Activated naive CD4-positive, alpha-beta T cell treated with anti-CD3 and anti-CD28 coated beads, Interleukin-2, amount 10 ng/mL, durations not matched to agents 7 days and 5 days (primary cell): ENCODE results near the gene XPO6.

Experiments used
- CTCF ChIA-PET: fragments of 350-600 bp; sonication (Branson Sonifier 250); formaldehyde crosslinking; loops from one replicate; lab custom pipeline; 2021; ENCODE audit warnings: antibody characterized with exemption; lab: Charles Lee
- DNase-seq: peaks from one replicate; pipeline ENCODE4 v3.0.0-alpha.2; 2020
- H3K27ac Mint-ChIP-seq: one replicate; pipeline ENCODE4 v1.8.0; 2021; ENCODE audit warnings: mild to moderate bottlenecking, moderate library complexity, mixed read lengths
- H3K27me3 Mint-ChIP-seq: one replicate; pipeline ENCODE4 v1.8.0; 2021; ENCODE audit warnings: mild to moderate bottlenecking, mixed read lengths
- H3K36me3 Mint-ChIP-seq: one replicate; pipeline ENCODE4 v1.8.0; 2021; ENCODE audit warnings: mixed read lengths
- H3K4me1 Mint-ChIP-seq: one replicate; pipeline ENCODE4 v1.8.0; 2021; ENCODE audit warnings: mixed read lengths
- H3K4me3 Mint-ChIP-seq: one replicate; pipeline ENCODE4 v1.8.0; 2021; ENCODE audit warnings: mild to moderate bottlenecking, moderate library complexity, mixed read lengths
- H3K9me3 Mint-ChIP-seq: one replicate; pipeline ENCODE4 v1.8.0; 2021; ENCODE audit warnings: mixed read lengths

Gene XPO6

DNA sequence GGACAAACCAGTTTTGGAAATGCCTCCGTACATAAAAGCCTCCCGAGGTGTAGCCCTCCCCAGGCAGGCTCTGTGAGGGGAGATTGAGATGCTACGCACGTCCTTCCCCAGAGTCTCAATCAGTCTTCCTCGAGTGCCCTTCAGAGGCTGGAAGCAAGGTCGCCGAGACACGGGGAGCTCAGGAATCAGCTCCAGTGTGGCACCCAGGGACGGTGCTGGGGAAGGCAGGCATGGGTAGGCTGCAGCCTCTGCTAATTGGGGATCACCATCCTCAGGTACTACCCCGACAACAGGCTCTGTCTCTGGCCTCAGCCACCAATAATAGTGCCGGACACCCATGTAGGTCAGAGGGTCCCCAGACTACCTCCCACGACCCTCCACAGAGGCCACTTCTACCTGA, 120.1 kb downstream of the XPO6 start:
- no peak for DNase-seq
- Mint-ChIP-seq H3K9me3 (no peaks in the 10 kb centered on the region), H3K4me1 (no peaks in the 10 kb centered on the region), H3K4me3 (no peak overlapping the region), H3K36me3 (peaks cover 2% of the 10 kb centered on the region), H3K27me3 (no peaks in the 10 kb centered on the region), H3K27ac (no peak overlapping the region)
- CTCF ChIA-PET: interaction anchor here (1.7 kb wide), 1 partner anchor 126 kb away, joined by 6 read pairs; no protein-coding TSS in a partner anchor

DNA sequence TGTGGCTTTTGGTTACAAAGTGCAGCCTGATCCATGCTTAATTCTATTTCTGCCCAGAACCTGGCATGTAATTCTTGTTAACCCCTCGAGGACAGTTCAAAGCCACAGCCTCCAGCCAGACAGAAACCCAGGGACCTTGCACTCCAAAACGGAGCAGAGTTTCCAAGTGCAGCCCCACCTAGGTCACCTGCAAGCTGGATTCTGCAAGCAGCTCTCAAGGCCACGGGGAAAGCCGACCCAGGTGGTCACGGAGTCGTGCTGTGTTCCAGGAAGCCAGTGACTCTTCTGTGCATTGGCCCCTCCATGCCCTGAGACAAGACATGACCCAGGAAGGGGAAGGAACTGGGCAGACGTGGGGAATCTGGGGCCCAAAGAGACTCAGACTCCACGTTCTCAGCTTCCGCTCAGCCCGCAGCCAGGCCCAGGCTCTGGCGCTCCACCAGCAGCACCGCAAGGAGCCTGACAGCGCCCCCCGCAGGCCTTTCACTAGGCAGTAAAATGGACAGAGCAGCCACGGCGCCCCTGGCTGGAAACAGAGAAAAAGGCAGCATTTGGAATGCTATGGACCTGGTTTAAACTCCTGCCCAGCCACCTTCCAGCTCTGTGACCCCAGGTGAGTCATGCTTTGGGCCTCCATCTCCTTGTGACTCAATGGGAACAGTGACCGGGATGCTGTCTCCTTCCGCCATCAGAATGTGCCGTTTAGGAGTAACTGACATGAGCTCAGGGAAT, 121.0 kb downstream of the XPO6 start:
- no peaks in the 10 kb centered on the region for H3K9me3 Mint-ChIP-seq
- DNase-seq: no peak
- CTCF ChIA-PET: interaction anchor here (0.8 to 1.7 kb wide), 3 partner anchors 16 to 127 kb away, joined by 3 to 6 read pairs (median 5); no protein-coding TSS in a partner anchor
- no peaks in the 10 kb centered on the region for H3K27me3 Mint-ChIP-seq
- H3K4me1 Mint-ChIP-seq: no peaks in the 10 kb centered on the region
- no peak overlapping the region for H3K27ac Mint-ChIP-seq
- no peaks in the 10 kb centered on the region for H3K36me3 Mint-ChIP-seq
- no peak overlapping the region for H3K4me3 Mint-ChIP-seq

DNA sequence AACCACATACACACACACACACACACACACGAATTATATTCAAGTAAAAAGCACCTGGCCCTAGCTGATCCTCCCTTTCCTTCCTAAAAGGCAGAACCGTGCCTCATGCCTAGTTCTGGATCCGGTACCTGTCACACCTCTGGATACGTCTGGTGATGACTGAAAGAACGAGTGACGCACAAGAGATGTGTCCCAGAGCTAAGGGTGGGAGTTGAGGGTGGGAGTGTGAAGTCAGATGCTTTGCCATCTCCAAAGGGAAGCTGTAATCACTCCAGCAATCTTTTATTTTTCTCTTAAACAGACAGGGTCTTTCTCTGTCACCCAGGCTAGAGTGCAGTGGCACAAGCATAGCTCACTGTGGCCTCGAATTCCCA, 121.8 kb downstream of the XPO6 start:
- H3K36me3 Mint-ChIP-seq: no peaks in the 10 kb centered on the region
- CTCF ChIA-PET: interaction anchor here (1.4 kb wide), 1 partner anchor 128 kb away, joined by 5 read pairs; no protein-coding TSS in a partner anchor
- H3K4me3 Mint-ChIP-seq: no peak overlapping the region
- H3K4me1 Mint-ChIP-seq: no peaks in the 10 kb centered on the region
- peak overlapping the region; percentile 24 for H3K27ac Mint-ChIP-seq
- no peaks in the 10 kb centered on the region for H3K27me3 Mint-ChIP-seq
- DNase-seq: no peak
- no peaks in the 10 kb centered on the region for H3K9me3 Mint-ChIP-seq

DNA sequence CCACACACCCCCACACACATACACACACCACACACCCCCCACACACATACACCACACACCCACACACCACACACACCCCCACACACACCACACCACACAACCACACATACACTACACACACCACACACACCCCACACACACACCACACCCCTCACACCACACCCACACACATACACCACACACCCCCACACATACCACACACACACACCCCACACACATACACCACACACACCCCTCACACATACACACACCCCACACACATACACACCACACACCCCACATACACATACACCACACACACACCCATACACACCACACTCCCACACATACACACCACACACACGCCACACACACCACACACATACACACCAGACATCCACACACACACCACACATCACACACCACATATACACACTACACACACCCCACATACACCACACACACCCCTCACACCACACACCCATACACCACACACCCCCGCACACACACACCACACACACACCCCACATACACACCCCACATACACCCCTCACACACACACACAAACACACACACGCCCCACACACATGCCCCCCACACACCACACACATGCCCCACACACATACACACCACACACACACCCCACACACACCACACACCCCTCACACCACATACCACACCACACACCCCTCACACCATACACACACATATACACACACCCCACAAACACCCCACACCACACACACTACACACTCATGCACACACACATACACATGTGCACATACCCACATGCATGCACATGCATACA, 122.4 kb downstream of the XPO6 start:
- Mint-ChIP-seq H3K36me3 (no peaks in the 10 kb centered on the region), H3K4me3 (no peak overlapping the region), H3K4me1 (no peaks in the 10 kb centered on the region), H3K9me3 (no peaks in the 10 kb centered on the region), H3K27ac (no peak overlapping the region), H3K27me3 (no peaks in the 10 kb centered on the region)
- DNase-seq: no peak
- CTCF ChIA-PET: interaction anchor here (1.4 kb wide), 1 partner anchor 129 kb away, joined by 5 read pairs; no protein-coding TSS in a partner anchor

DNA sequence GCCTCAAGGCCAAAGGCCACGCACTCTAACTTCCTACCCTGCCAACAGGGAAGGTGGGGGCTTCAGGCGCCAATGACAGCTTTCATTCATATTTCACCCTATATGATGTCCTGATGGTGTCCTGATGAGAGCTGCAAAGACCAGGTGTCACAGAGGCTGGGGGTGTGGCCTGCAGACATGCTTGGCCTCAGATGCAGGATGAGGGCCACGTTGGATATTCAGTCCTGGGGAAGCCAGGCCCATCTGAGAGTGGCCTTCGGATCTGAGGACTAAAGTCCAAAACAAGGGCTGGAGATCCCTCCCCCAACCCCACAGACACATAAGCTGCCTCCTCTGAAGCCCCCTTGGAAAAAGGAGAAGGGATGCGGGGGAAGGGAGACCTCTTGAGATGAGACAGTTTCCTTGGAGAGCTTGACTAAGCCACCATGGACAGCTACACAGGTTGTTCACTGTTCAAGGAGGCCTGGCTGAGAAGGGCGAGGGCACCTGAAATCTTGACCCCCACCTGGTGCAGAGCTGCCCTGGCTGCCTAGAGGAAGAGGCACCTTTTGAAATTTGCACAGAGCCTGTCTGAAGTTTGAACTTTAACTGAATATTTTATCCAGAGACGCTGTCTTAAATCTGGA, 124.0 kb downstream of the XPO6 start:
- Mint-ChIP-seq H3K36me3 (no peaks in the 10 kb centered on the region), H3K27me3 (no peaks in the 10 kb centered on the region), H3K4me3 (no peak overlapping the region), H3K4me1 (no peaks in the 10 kb centered on the region), H3K27ac (no peak overlapping the region), H3K9me3 (no peaks in the 10 kb centered on the region)
- DNase-seq: no peak
- CTCF ChIA-PET: no interaction called here

DNA sequence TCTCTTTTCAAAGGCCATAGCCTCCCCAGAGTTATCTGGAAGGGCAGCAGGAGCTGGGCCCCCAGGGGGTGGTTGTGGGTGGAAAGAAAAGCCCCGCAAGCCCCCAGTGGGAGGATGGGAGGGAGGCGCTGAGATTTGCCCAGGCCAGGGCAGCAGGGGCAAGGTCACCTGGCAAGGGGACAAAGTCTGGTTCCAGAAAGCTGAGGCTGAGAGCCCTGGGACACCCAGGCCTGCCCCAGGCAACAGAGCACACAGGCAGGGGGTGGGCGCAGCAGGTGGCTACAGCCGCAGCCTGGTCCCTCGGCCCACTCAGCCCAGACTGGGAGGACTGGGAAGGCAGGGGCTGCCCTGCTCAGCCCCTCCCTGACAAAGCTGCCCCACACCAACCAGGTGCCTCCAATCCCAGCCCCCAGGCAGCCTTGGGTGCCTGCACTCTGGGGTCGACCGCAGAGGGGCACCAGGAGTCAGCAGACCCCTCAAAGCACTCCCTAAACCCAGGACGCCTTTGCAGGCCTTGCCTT, 124.6 kb downstream of the XPO6 start:
- Mint-ChIP-seq H3K36me3 (no peaks in the 10 kb centered on the region), H3K4me3 (no peak overlapping the region), H3K4me1 (no peaks in the 10 kb centered on the region), H3K9me3 (no peaks in the 10 kb centered on the region), H3K27me3 (no peaks in the 10 kb centered on the region), H3K27ac (no peak overlapping the region)
- no peak for DNase-seq
- CTCF ChIA-PET: no interaction called here

- CTCF ChIA-PET: interaction anchor here (0.6 kb wide), 2 partner anchors 27 to 571 kb away, joined by 3 to 4 read pairs; no protein-coding TSS in a partner anchor
- no peaks in the 10 kb centered on the region for H3K36me3 Mint-ChIP-seq
- no peak for DNase-seq
- no peaks in the 10 kb centered on the region for H3K27me3 Mint-ChIP-seq
- no peak overlapping the region for H3K4me3 Mint-ChIP-seq
- H3K4me1 Mint-ChIP-seq: no peaks in the 10 kb centered on the region
- H3K9me3 Mint-ChIP-seq: no peaks in the 10 kb centered on the region
- no peak overlapping the region for H3K27ac Mint-ChIP-seq
These were observed 125.3 kb downstream of the XPO6 start for GRCh38 chr16:28086186-28087139.

- H3K27ac Mint-ChIP-seq: no peak overlapping the region
- no peaks in the 10 kb centered on the region for H3K27me3 Mint-ChIP-seq
- H3K36me3 Mint-ChIP-seq: no peaks in the 10 kb centered on the region
- CTCF ChIA-PET: no interaction called here
- no peaks in the 10 kb centered on the region for H3K9me3 Mint-ChIP-seq
- no peak overlapping the region for H3K4me3 Mint-ChIP-seq
- no peak for DNase-seq
- H3K4me1 Mint-ChIP-seq: no peaks in the 10 kb centered on the region
These were observed 126.2 kb downstream of the XPO6 start for GRCh38 chr16:28085389-28086171.

DNA sequence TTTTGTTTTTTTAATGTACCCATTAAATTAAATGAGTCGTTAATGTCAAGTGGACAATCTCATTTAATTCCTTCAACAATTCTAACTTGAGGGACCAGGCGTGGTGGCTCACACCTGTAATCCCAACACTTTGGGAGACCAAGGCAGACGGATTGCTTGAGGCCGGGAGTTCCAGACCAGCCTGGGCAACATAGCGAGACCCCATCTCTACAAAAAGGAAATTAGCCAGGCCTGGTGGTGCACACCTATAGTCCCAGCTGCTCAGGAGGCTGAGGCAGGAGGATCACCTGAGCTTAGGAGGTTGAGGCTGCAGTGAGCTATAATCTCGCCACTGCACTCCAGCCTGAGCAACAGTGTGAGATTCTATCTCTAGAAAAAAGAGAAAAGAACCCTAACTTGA, 127.6 kb downstream of the XPO6 start:
- no peaks in the 10 kb centered on the region for H3K27me3 Mint-ChIP-seq
- CTCF ChIA-PET: no interaction called here
- H3K4me1 Mint-ChIP-seq: no peaks in the 10 kb centered on the region
- H3K9me3 Mint-ChIP-seq: no peaks in the 10 kb centered on the region
- no peak for DNase-seq
- H3K27ac Mint-ChIP-seq: no peak overlapping the region
- H3K36me3 Mint-ChIP-seq: no peaks in the 10 kb centered on the region
- no peak overlapping the region for H3K4me3 Mint-ChIP-seq

DNA sequence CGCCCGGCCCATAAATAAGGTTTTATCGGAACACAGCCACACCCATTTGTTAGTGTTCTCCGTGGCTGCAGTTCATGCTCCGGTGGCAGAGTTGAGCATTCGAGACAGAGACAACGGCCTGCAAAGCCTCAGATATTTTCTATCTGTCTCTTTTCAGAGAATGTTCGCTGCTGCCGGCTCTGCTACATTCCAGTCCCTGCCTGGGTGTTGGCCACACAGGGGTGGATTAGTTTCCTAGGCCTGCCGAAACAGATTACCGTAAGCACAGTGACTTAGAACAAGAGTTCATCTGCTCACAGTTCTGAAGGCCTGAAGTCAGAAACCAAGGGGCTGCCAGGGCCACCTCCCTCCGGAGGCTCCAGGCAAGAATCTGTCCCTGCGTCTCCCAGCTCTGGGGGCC, 129.1 kb downstream of the XPO6 start:
- no peaks in the 10 kb centered on the region for H3K27me3 Mint-ChIP-seq
- no peaks in the 10 kb centered on the region for H3K36me3 Mint-ChIP-seq
- H3K4me1 Mint-ChIP-seq: no peaks in the 10 kb centered on the region
- no peaks in the 10 kb centered on the region for H3K9me3 Mint-ChIP-seq
- no peak for DNase-seq
- H3K4me3 Mint-ChIP-seq: no peak overlapping the region
- no peak overlapping the region for H3K27ac Mint-ChIP-seq
- CTCF ChIA-PET: interaction anchor here (1.7 kb wide), 1 partner anchor 11 kb away, joined by 4 read pairs; no protein-coding TSS in a partner anchor

GRCh38 chr16:28081391-28081968, 130.3 kb downstream of the XPO6 start:
- H3K27me3 Mint-ChIP-seq: no peaks in the 10 kb centered on the region

DNA sequence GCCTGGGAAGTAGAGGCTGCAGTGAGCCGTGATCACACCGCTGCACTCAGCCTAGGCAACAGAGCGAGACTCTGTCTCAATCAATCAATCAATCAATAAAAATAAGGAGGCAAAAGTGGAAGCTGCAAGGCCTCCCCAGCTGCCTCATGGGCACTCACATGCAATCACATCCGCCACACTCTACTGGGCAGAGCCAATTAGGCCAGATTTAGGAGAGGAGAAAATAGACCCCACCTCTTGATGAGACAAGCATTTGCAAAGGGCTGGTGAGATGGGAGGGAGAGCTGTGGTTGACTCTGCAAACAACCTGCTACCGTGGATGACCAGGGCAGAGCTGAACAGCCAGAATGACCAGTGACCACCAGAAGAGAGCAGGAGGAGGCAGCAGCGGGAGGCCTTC, 133.5 kb downstream of the XPO6 start:
- no peaks in the 10 kb centered on the region for H3K4me1 Mint-ChIP-seq
- no peak overlapping the region for H3K4me3 Mint-ChIP-seq
- H3K27ac Mint-ChIP-seq: no peak overlapping the region
- H3K9me3 Mint-ChIP-seq: no peaks in the 10 kb centered on the region
- no peak for DNase-seq
- CTCF ChIA-PET: no interaction called here
- H3K27me3 Mint-ChIP-seq: peaks cover 6% of the 10 kb centered on the region
- no peaks in the 10 kb centered on the region for H3K36me3 Mint-ChIP-seq

More at GRCh38 chr16:28081391-28081968, 130.3 kb downstream of the XPO6 start:
- Mint-ChIP-seq H3K9me3 (no peaks in the 10 kb centered on the region), H3K4me1 (no peaks in the 10 kb centered on the region), H3K4me3 (no peak overlapping the region), H3K36me3 (no peaks in the 10 kb centered on the region), H3K27ac (no peak overlapping the region)
- DNase-seq: no peak
- CTCF ChIA-PET: interaction anchor here (1.5 kb wide), 1 partner anchor 11 kb away, joined by 6 read pairs; no protein-coding TSS in a partner anchor
